ENCODE measurements around the gene LDB2.
"Not testable (repeated sequence)": the region's sequence is repeated elsewhere in the genome, so short reads cannot be mapped to it uniquely, and the experiment has no call there.

LDB2 gene

DNA sequence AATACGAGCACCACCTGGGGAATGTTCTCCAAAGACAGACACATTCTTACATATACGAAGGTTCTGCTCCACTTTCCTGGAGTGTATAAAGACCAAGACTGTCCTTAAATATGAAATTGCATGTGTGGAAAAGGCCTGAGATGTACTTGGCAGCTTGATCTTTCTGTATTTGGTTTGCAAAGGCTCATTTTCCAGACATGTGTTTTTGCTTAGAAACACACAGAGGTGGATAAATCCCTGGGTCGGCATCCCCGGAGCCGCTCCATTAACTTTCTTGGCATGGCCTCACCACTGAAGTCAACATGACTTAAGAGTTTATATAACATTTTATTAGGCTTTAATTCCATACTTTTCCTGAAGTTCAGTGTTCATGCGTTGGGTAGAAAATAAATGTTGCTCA is 239.4 kb downstream of the LDB2 start:
- H3K4me1 ChIP-seq (ENCODE audit: control insufficient read depth, insufficient read depth, low read length, unreplicated experiment) = peaks cover 11% of the 10 kb centered on the region
- no peaks in the 10 kb centered on the region for H3K27me3 ChIP-seq (ENCODE audit: insufficient read depth, low read length)
- H3K79me2 ChIP-seq (ENCODE audit: control insufficient read depth, insufficient read depth, low read length, unreplicated experiment) = no peaks in the 10 kb centered on the region
- no peak overlapping the region for H3K4me3 ChIP-seq (ENCODE audit: low read depth, low read length)
- no peak overlapping the region for H2AFZ ChIP-seq (ENCODE audit: low read length, unreplicated experiment)
- H3K27ac ChIP-seq (ENCODE audit: low read depth, low read length) = no peak overlapping the region
- H3K36me3 ChIP-seq (ENCODE audit: insufficient read depth, low read length) = no peaks in the 10 kb centered on the region

DNA sequence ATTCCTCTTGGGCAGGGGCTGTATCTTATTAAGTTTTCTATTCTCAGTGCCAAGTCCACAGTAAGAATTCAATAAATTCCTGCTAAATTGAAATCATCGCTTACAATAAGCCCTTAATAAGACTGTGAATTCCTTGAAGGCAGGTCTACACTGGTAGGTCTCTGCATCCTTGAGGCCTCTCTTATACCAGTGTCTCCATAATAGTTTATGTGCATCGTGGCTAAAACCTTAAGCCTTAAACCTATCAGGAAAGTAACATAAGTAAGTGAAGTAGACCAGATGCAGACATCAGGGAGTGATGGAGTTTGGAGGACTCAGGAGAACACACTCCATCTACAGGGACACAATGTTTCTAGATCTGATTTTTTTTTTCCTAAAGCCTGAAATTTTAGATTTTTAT is 240.3 kb downstream of the LDB2 start:
- no peaks in the 10 kb centered on the region for H3K36me3 ChIP-seq (ENCODE audit: insufficient read depth, low read length)
- 0 out of 2 replicates have a peak, but pooled peaks cover 3% of the 10 kb centered on the region for H3K27me3 ChIP-seq (ENCODE audit: insufficient read depth, low read length)
- no peak overlapping the region for H2AFZ ChIP-seq (ENCODE audit: low read length, unreplicated experiment)
- H3K4me1 ChIP-seq (ENCODE audit: control insufficient read depth, insufficient read depth, low read length, unreplicated experiment) = peaks cover 2% of the 10 kb centered on the region
- no peaks in the 10 kb centered on the region for H3K79me2 ChIP-seq (ENCODE audit: control insufficient read depth, insufficient read depth, low read length, unreplicated experiment)
- no peak overlapping the region for H3K4me3 ChIP-seq (ENCODE audit: low read depth, low read length)
- H3K27ac ChIP-seq (ENCODE audit: low read depth, low read length) = no peak overlapping the region

DNA sequence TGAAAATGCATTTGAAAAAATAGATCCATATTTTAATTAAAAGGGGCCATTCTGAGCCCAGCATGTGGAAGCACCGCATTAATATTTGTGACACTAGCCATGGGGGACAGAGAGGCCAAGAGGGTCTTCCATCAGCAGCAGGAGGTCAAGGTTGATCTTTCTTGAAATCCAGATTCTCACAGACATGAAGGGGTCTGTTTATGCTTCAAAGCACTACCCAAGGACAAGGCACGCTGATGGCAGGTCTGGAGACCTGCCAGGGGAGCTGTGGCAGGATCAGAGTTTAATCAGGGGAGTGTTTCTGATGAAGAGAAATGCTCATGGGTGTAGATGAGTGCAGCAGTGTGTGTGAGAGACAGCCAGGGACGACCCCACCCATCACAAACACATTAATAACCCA is 243.3 kb downstream of the LDB2 start:
- Histone ChIP-seq H3K27me3 (ENCODE audit: insufficient read depth, low read length) (0 out of 2 replicates have a peak, but pooled peaks cover 4% of the 10 kb centered on the region), H3K4me1 (ENCODE audit: control insufficient read depth, insufficient read depth, low read length, unreplicated experiment) (no peaks in the 10 kb centered on the region), H3K4me3 (ENCODE audit: low read depth, low read length) (no peak overlapping the region), H3K27ac (ENCODE audit: low read depth, low read length) (no peak overlapping the region), H3K79me2 (ENCODE audit: control insufficient read depth, insufficient read depth, low read length, unreplicated experiment) (no peaks in the 10 kb centered on the region), H2AFZ (ENCODE audit: low read length, unreplicated experiment) (no peak overlapping the region), H3K36me3 (ENCODE audit: insufficient read depth, low read length) (no peaks in the 10 kb centered on the region)

DNA sequence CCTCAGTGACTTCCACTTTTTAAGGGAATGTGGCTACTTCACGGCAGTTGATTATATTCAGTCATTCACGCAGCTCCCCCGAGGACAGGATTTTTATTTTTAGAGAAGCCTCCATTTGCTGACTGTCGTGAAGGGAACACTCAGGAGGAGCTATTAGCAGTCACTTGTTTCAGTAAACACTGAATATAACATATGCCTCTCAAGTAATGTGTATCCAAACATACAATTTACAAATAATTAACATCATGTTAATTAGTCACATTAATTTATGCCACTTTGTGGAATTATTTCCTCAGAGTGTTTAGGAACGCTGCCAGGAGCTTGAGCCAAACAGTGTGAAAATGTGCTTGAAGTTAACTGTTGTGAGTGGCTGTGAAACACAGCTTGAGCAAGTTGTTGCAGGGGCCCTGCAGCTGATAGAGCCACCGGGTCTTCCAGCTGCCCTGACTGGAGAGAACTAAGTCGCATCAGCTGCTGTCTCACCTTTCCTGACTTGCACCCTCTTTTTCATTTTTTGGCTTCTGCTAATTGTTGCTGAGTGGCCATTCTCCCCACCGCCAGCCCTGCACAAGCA is 245.6 kb downstream of the LDB2 start:
- Histone ChIP-seq H3K4me1 (ENCODE audit: control insufficient read depth, insufficient read depth, low read length, unreplicated experiment) (no peaks in the 10 kb centered on the region), H3K79me2 (ENCODE audit: control insufficient read depth, insufficient read depth, low read length, unreplicated experiment) (no peaks in the 10 kb centered on the region), H2AFZ (ENCODE audit: low read length, unreplicated experiment) (no peak overlapping the region), H3K27me3 (ENCODE audit: insufficient read depth, low read length) (0 out of 2 replicates have a peak, but pooled peaks cover 4% of the 10 kb centered on the region), H3K4me3 (ENCODE audit: low read depth, low read length) (no peak overlapping the region), H3K27ac (ENCODE audit: low read depth, low read length) (no peak overlapping the region), H3K36me3 (ENCODE audit: insufficient read depth, low read length) (no peaks in the 10 kb centered on the region)

DNA sequence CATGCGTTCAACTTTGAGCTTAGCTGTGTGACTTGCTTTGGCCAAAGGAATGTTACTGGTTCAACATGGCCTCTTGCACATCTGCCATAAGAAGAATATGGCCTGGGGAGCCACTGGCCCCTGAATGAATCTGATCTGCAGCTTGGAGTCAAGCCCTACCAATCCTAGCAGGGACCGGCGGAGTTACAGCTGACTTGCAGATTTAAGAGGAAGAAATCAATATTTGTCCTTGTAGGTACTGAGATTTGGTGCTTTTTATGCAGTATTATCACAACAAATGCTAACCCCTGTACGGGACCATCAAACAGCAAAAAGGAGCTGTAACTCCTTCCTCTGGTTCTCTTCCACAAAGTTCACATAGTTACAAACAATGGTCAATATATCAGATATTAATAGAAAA is 252.0 kb downstream of the LDB2 start:
- no peak overlapping the region for H3K27ac ChIP-seq (ENCODE audit: low read depth, low read length)
- no peak overlapping the region for H2AFZ ChIP-seq (ENCODE audit: low read length, unreplicated experiment)
- no peaks in the 10 kb centered on the region for H3K36me3 ChIP-seq (ENCODE audit: insufficient read depth, low read length)
- H3K4me1 ChIP-seq (ENCODE audit: control insufficient read depth, insufficient read depth, low read length, unreplicated experiment) = no peaks in the 10 kb centered on the region
- H3K79me2 ChIP-seq (ENCODE audit: control insufficient read depth, insufficient read depth, low read length, unreplicated experiment) = no peaks in the 10 kb centered on the region
- no peaks in the 10 kb centered on the region for H3K27me3 ChIP-seq (ENCODE audit: insufficient read depth, low read length)
- H3K4me3 ChIP-seq (ENCODE audit: low read depth, low read length) = no peak overlapping the region

DNA sequence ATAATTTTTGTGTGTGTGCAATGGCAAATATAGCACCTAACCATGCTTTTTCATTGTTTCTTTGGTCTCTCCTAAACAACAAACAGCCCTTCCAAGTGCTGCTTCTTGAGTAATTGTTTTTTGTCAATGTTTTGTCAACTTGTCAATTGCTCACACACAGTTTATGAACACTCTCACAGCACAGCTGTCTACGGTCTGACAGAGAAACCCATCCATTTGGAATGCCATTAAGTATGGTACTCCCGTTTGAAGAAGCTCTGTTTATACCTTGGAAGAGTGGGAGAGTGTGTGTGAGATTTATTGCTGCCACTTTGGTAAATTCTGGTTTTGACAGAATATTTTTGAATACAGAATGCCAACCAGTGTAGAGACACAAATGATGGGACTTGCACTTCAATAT is 254.6 kb downstream of the LDB2 start:
- Histone ChIP-seq H2AFZ (ENCODE audit: low read length, unreplicated experiment) (no peak overlapping the region), H3K4me1 (ENCODE audit: control insufficient read depth, insufficient read depth, low read length, unreplicated experiment) (no peaks in the 10 kb centered on the region), H3K27me3 (ENCODE audit: insufficient read depth, low read length) (0 out of 2 replicates have a peak, but pooled peaks cover 7% of the 10 kb centered on the region), H3K4me3 (ENCODE audit: low read depth, low read length) (no peak overlapping the region), H3K36me3 (ENCODE audit: insufficient read depth, low read length) (no peaks in the 10 kb centered on the region), H3K27ac (ENCODE audit: low read depth, low read length) (no peak overlapping the region), H3K79me2 (ENCODE audit: control insufficient read depth, insufficient read depth, low read length, unreplicated experiment) (no peaks in the 10 kb centered on the region)

DNA sequence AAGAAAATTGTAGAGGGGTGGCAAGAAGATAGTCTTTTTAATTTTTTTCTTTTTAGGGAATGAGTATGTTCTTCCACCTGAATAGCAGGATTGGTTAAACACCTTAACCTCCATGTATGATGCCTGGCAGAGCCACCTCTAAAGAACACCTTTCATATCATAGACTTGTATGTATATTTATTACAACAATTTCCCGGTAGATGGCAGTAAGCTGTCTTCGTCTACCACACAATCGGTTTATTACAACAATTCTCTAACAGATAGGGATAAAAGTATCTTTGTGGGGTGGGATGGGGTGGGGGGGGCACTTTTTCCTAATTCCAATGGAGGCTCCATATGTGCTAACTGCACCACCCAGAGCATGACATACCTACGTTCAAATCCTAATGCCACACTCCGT is 255.5 kb downstream of the LDB2 start:
- H3K27ac ChIP-seq (ENCODE audit: low read depth, low read length) = no peak overlapping the region
- H3K4me1 ChIP-seq (ENCODE audit: control insufficient read depth, insufficient read depth, low read length, unreplicated experiment) = no peaks in the 10 kb centered on the region
- no peaks in the 10 kb centered on the region for H3K79me2 ChIP-seq (ENCODE audit: control insufficient read depth, insufficient read depth, low read length, unreplicated experiment)
- no peaks in the 10 kb centered on the region for H3K36me3 ChIP-seq (ENCODE audit: insufficient read depth, low read length)
- no peak overlapping the region for H2AFZ ChIP-seq (ENCODE audit: low read length, unreplicated experiment)
- H3K4me3 ChIP-seq (ENCODE audit: low read depth, low read length) = no peak overlapping the region
- H3K27me3 ChIP-seq (ENCODE audit: insufficient read depth, low read length) = peaks cover 12% of the 10 kb centered on the region; the same call in 1 of the 2 replicates

DNA sequence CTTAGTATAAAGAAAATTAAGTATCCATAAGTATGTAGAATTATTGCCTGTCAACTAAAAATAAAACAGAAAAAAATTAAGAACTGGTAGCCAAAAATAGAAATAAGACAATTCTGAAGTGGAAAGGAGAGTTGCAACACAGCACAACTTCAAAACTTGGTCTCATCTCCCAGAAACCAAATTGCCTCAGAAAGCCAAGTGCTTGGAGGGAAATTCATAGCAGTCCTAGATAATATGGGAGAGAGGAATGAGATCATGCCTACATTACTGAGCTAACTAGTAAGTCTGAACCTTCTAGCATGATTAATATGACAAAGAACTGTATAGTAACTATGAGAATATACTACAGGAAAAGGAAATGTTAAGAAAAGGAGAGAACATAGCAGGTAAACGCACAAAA is 256.5 kb downstream of the LDB2 start:
- Histone ChIP-seq H3K79me2 (ENCODE audit: control insufficient read depth, insufficient read depth, low read length, unreplicated experiment) (no peaks in the 10 kb centered on the region), H2AFZ (ENCODE audit: low read length, unreplicated experiment) (no peak overlapping the region), H3K27ac (ENCODE audit: low read depth, low read length) (no peak overlapping the region), H3K4me1 (ENCODE audit: control insufficient read depth, insufficient read depth, low read length, unreplicated experiment) (no peaks in the 10 kb centered on the region), H3K36me3 (ENCODE audit: insufficient read depth, low read length) (no peaks in the 10 kb centered on the region), H3K27me3 (ENCODE audit: insufficient read depth, low read length) (peaks cover 12% of the 10 kb centered on the region; the same call in 1 of the 2 replicates), H3K4me3 (ENCODE audit: low read depth, low read length) (no peak overlapping the region)

DNA sequence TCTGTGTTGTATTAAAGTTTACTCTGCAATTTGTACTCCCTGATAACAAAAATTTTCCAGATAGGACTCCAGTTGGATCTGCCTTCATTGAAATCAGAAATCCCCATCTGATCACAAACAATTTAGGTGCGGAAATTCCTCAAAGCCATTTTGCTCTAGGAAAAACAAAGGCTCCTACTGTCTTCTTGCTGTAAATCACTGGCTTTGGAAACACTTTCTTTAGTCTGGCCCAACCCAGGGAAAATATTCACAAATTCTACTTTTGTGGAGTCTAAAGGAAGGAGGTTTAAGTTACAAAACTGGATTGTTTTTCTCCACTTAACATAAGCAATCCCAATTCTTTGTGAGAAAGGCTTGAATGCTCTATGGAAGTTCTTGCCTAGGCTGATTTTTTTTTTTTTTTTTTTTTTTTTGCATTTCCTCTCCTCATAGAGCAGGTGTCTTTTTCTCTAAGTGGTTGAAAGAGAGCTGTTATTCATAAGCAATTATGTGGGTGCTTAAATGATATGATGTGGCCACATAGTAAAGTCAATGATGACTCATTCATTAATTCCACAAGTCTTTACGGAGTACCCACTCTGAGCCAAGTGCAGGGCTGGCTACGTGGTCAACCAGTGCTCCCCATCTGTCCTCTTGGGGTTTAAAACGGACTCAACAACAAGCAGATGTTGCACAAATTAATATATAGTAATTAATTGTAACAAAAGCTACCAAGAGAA is 261.4 kb downstream of the LDB2 start:
- no peak overlapping the region for H3K27ac ChIP-seq (ENCODE audit: low read depth, low read length)
- no peaks in the 10 kb centered on the region for H3K4me1 ChIP-seq (ENCODE audit: control insufficient read depth, insufficient read depth, low read length, unreplicated experiment)

DNA sequence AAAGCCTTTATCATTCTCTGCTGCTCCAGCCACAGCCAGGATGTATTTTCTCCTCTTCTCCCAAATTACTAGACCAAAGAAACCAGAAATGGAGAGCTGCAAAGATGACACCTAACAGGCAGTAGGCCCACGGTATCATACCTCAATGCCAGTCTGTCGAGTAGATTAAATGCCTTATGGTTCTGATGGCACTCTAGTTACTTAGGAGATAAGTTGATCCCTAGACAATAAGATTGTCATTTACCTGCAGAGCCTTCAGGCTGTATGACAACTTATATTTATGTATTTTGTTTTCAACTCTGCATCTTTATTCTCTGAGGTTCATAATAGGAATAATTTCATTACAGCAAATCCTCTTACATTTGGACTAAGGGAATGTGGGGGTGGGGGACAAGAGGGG is 262.1 kb downstream of the LDB2 start:
- Histone ChIP-seq H2AFZ (ENCODE audit: low read length, unreplicated experiment) (no peak overlapping the region), H3K36me3 (ENCODE audit: insufficient read depth, low read length) (no peaks in the 10 kb centered on the region), H3K4me3 (ENCODE audit: low read depth, low read length) (no peak overlapping the region), H3K4me1 (ENCODE audit: control insufficient read depth, insufficient read depth, low read length, unreplicated experiment) (no peaks in the 10 kb centered on the region), H3K79me2 (ENCODE audit: control insufficient read depth, insufficient read depth, low read length, unreplicated experiment) (no peaks in the 10 kb centered on the region), H3K27me3 (ENCODE audit: insufficient read depth, low read length) (peaks cover 12% of the 10 kb centered on the region; the same call in 1 of the 2 replicates), H3K27ac (ENCODE audit: low read depth, low read length) (no peak overlapping the region)

More for the DNA sequence above, 261.4 kb downstream of the LDB2 start:
- Histone ChIP-seq H3K4me3 (ENCODE audit: low read depth, low read length) (no peak overlapping the region), H3K36me3 (ENCODE audit: insufficient read depth, low read length) (no peaks in the 10 kb centered on the region), H3K79me2 (ENCODE audit: control insufficient read depth, insufficient read depth, low read length, unreplicated experiment) (no peaks in the 10 kb centered on the region), H3K27me3 (ENCODE audit: insufficient read depth, low read length) (peaks cover 12% of the 10 kb centered on the region; the same call in 1 of the 2 replicates), H2AFZ (ENCODE audit: low read length, unreplicated experiment) (no peak overlapping the region)

DNA sequence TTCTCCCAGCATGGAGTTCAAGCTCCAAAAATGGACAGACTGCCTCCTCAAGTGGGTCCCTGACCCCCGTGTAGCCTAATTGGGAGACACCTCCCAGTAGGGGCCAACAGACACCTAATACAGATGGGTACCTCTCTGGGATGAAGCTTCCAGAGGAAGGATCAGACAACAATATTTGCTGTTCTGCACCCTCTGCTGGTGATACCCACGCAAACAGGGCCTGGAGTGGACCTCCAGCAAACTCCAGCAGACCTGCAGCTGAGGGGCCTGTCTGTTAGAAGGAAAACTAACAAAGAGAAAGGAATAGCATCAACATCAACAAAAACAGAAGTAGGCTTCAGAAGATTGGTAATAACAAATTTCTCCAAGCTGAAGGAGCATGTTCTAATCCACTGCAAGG is 269.2 kb downstream of the LDB2 start:
- H3K27ac ChIP-seq (ENCODE audit: low read depth, low read length); H3K36me3 ChIP-seq (ENCODE audit: insufficient read depth, low read length); H3K4me3 ChIP-seq (ENCODE audit: low read depth, low read length); H3K27me3 ChIP-seq (ENCODE audit: insufficient read depth, low read length); H2AFZ ChIP-seq (ENCODE audit: low read length, unreplicated experiment); H3K79me2 ChIP-seq (ENCODE audit: control insufficient read depth, insufficient read depth, low read length, unreplicated experiment): not testable (repeated sequence)
- H3K4me1 ChIP-seq (ENCODE audit: control insufficient read depth, insufficient read depth, low read length, unreplicated experiment) = peaks cover 27% of the 10 kb centered on the region
